ENCODE results near the gene DIDO1. TPM values are rescaled to one million over a fixed set of nuclear protein-coding genes. Genes with fewer than 3 reads are reported as not detected.

Gene DIDO1
- total and polyA plus RNA-seq, 8 donors = 38.1 to 65.9 (median 58.5) TPM

GRCh38 chr20:62846166-62846890 is 80.0 kb downstream of the DIDO1 start:
- Histone ChIP-seq H3K36me3 (peaks cover 0 to 9% of the 10 kb centered on the region in 2 donors), H3K27me3 (no peaks in the 10 kb centered on the region), H3K9me3 (no peaks in the 10 kb centered on the region), H3K4me3 (no peak overlapping the region), H3K27ac (no peak overlapping the region), H3K4me1 (no peaks in the 10 kb centered on the region)
- DNase-seq = no peak
- no peak for ATAC-seq
- no peak for TF ChIP-seq CTCF (IDR thresholded peaks at IDR 0.05)
- intact Hi-C loops (cut with DNase I) = no loop called here

- intact Hi-C loops (cut with DNase I) = no loop called here
- Histone ChIP-seq H3K9me3 (no peaks in the 10 kb centered on the region), H3K27me3 (no peaks in the 10 kb centered on the region), H3K36me3 (peaks cover 0 to 9% of the 10 kb centered on the region in 2 donors), H3K4me1 (no peaks in the 10 kb centered on the region), H3K4me3 (no peak overlapping the region), H3K27ac (no peak overlapping the region)
- TF ChIP-seq CTCF (IDR thresholded peaks at IDR 0.05) = no peak
- no peak for ATAC-seq
- DNase-seq = no peak
Observed at GRCh38 chr20:62845416-62846160, 80.7 kb downstream of the DIDO1 start.

- Histone ChIP-seq H3K9me3 (no peaks in the 10 kb centered on the region), H3K4me3 (no peak overlapping the region), H3K4me1 (no peaks in the 10 kb centered on the region), H3K27me3 (no peaks in the 10 kb centered on the region), H3K36me3 (peaks cover 0 to 9% of the 10 kb centered on the region in 2 donors), H3K27ac (no peak overlapping the region)
- TF ChIP-seq CTCF (IDR thresholded peaks at IDR 0.05) = no peak
- no peak for DNase-seq
- intact Hi-C loops (cut with DNase I) = no loop called here
- no peak for ATAC-seq
Observed at GRCh38 chr20:62844182-62844581, 82.1 kb downstream of the DIDO1 start.

- no peaks in the 10 kb centered on the region for H3K27me3 ChIP-seq
- H3K4me3 ChIP-seq = no peak overlapping the region
- no peaks in the 10 kb centered on the region for H3K9me3 ChIP-seq
- no peak overlapping the region for H3K27ac ChIP-seq
- no peak for TF ChIP-seq CTCF (IDR thresholded peaks at IDR 0.05)
- peaks cover 0 to 9% of the 10 kb centered on the region in 2 donors for H3K36me3 ChIP-seq
- no peaks in the 10 kb centered on the region for H3K4me1 ChIP-seq
- no peak for DNase-seq
- ATAC-seq = no peak
- intact Hi-C loops (cut with DNase I) = no loop called here
Observed at GRCh38 chr20:62843656-62844055, 82.6 kb downstream of the DIDO1 start.

GRCh38 chr20:62841705-62842212 is 84.5 kb downstream of the DIDO1 start:
- H3K4me1 ChIP-seq = peaks cover 0 to 7% of the 10 kb centered on the region in 2 donors
- DNase-seq (peak in 1 of 4 donors; percentile 12), ATAC-seq (no peak)
- intact Hi-C loops (cut with DNase I) = no loop called here
- no peaks in the 10 kb centered on the region for H3K9me3 ChIP-seq
- H3K4me3 ChIP-seq = no peak overlapping the region
- no peaks in the 10 kb centered on the region for H3K27me3 ChIP-seq
- H3K36me3 ChIP-seq = peaks cover 0 to 9% of the 10 kb centered on the region in 2 donors
- H3K27ac ChIP-seq = no peak overlapping the region
- no peak for TF ChIP-seq CTCF (IDR thresholded peaks at IDR 0.05)
